Neural cell (in vitro differentiated cells): Measurements from ENCODE around the gene PRR36. TPM values are rescaled to one million over a fixed set of nuclear protein-coding genes. Genes with fewer than 3 reads are reported as not detected.

Experiments used
- H2AFZ ChIP-seq: fragments of 200-600, 300-800 bp; sonication (generic), shearing (Covaris generic); 2 replicates; pipeline ENCODE4 v1.6.0; 2014; ENCODE audit warnings: low read depth, mild to moderate bottlenecking, antibody characterized with exemption, low read length, moderate library complexity
- H3F3A ChIP-seq: fragments of 200-600 bp; shearing (Covaris generic); 2 replicates; pipeline ENCODE4 v1.6.1; 2016; ENCODE audit warnings: mild to moderate bottlenecking, moderate library complexity, mixed read lengths, antibody characterized with exemption, low read length; ENCODE audit not compliant: insufficient read depth, poor library complexity, severe bottlenecking
- H3K27ac ChIP-seq: fragments of 200-600, 300-800 bp; sonication (generic), shearing (Covaris generic); 2 replicates; pipeline ENCODE4 v1.5.1; 2014; ENCODE audit warnings: mild to moderate bottlenecking, low read length, moderate library complexity
- H3K27me3 ChIP-seq: fragments of 300-800, 200-600 bp; sonication (generic), shearing (Covaris generic); 2 replicates; pipeline ENCODE4 v1.6.0; 2014; ENCODE audit warnings: mild to moderate bottlenecking, low read depth, low read length, moderate library complexity; ENCODE audit not compliant: insufficient read depth
- H3K36me3 ChIP-seq: fragments of 300-800, 200-600 bp; sonication (generic), shearing (Covaris generic); 2 replicates; pipeline ENCODE4 v1.5.1; 2014; ENCODE audit warnings: mild to moderate bottlenecking, antibody characterized with exemption, low read length, moderate library complexity; ENCODE audit not compliant: insufficient read depth
- H3K4me2 ChIP-seq: fragments of 300-800, 200-600 bp; sonication (generic), shearing (Covaris generic); 2 replicates; pipeline ENCODE4 v1.6.0; 2014; ENCODE audit warnings: mild to moderate bottlenecking, low read length
- H3K4me3 ChIP-seq: fragments of 300-800, 200-600 bp; sonication (generic), shearing (Covaris generic); 2 replicates; pipeline ENCODE4 v1.5.1; 2014; ENCODE audit warnings: mild to moderate bottlenecking, low read length, moderate library complexity
- H3K79me2 ChIP-seq: fragments of 200-600 bp; shearing (Covaris generic); replicated peaks from 2 replicates; pipeline ENCODE4 v1.6.0; 2014; ENCODE audit warnings: mild to moderate bottlenecking, low read length, moderate library complexity; ENCODE audit not compliant: insufficient read depth
- H3K9ac ChIP-seq: fragments of 300-800, 200-600 bp; sonication (generic), shearing (Covaris generic); 2 replicates; pipeline ENCODE4 v1.6.1; 2016; ENCODE audit warnings: mild to moderate bottlenecking, low read length, mixed read lengths
- H3K9me2 ChIP-seq: fragments of 200-600 bp; shearing (Covaris generic); 2 replicates; pipeline ENCODE4 v1.6.1; 2016; ENCODE audit warnings: mild to moderate bottlenecking, low read length, mixed read lengths; ENCODE audit not compliant: insufficient read depth
- H3K9me3 ChIP-seq: fragments of 200-600, 300-800 bp; sonication (generic), shearing (Covaris generic); 2 replicates; pipeline ENCODE4 v1.6.1; 2016; ENCODE audit warnings: mild to moderate bottlenecking, mixed run types, low read length, moderate library complexity, mixed read lengths
- H4K20me1 ChIP-seq: fragments of 200-600 bp; shearing (Covaris generic); 2 replicates; pipeline ENCODE4 v1.6.1; 2016; ENCODE audit warnings: mild to moderate bottlenecking, mixed run types; ENCODE audit not compliant: insufficient read depth
- EP300 ChIP-seq: fragments of 450-650 bp; conservative IDR thresholded peaks from 2 replicates; pipeline ENCODE4 v1.6.1; 2014; ENCODE audit warnings: antibody characterized with exemption, mild to moderate bottlenecking, moderate library complexity; ENCODE audit not compliant: poor library complexity, severe bottlenecking
- EZH2 ChIP-seq: fragments of 200-600, 300-800 bp; shearing (Covaris generic), sonication (generic); IDR thresholded peaks from 2 replicates; pipeline ENCODE4 v1.6.1; 2014; ENCODE audit warnings: antibody characterized with exemption, low read length, borderline replicate concordance, mild to moderate bottlenecking; ENCODE audit not compliant: insufficient read depth, poor library complexity, severe bottlenecking
- MXI1 ChIP-seq: fragments of 450-650 bp; conservative IDR thresholded peaks from 2 replicates; pipeline ENCODE4 v1.6.1; 2014; ENCODE audit warnings: antibody characterized with exemption, mild to moderate bottlenecking; ENCODE audit not compliant: poor library complexity, severe bottlenecking
- POLR2AphosphoS5 ChIP-seq: IDR thresholded peaks from 2 replicates; pipeline ENCODE4 v1.6.1; 2012
- RAD21 ChIP-seq: fragments of 450-650 bp; conservative IDR thresholded peaks from 2 replicates; pipeline ENCODE4 v1.6.1; 2014; ENCODE audit warnings: antibody characterized with exemption, mild to moderate bottlenecking, moderate library complexity
- SMC3 ChIP-seq: fragments of 450-650 bp; conservative IDR thresholded peaks from 2 replicates; pipeline ENCODE4 v1.6.1; 2014; ENCODE audit warnings: antibody characterized with exemption, mild to moderate bottlenecking, moderate library complexity; ENCODE audit not compliant: poor library complexity
- TAF1 ChIP-seq: IDR thresholded peaks from 2 replicates; pipeline ENCODE4 v1.6.1; 2012; ENCODE audit warnings: low read depth
- polyA plus RNA-seq: library from polyadenylated mRNA; depleted of rRNA; stranded (reverse); fragments of >200 nt; gene quantifications from 2 replicates; pipeline ENCODE4 v1.2.3, GENCODE V29; 2014
- TF ChIP-seq, protein P1 (sequence below): IDR thresholded peaks from 2 replicates; pipeline ENCODE4 v1.6.1; 2012; ENCODE audit warnings: borderline replicate concordance
- TF ChIP-seq, protein P2 (sequence below): fragments of 450-650 bp; IDR thresholded peaks from 2 replicates; pipeline ENCODE4 v1.5.1; 2014; ENCODE audit warnings: antibody characterized with exemption, mild to moderate bottlenecking, moderate library complexity; ENCODE audit not compliant: poor library complexity, severe bottlenecking

Gene PRR36
- polyA plus RNA-seq, 1 donor from 2014 or later: 2.5 TPM

DNA sequence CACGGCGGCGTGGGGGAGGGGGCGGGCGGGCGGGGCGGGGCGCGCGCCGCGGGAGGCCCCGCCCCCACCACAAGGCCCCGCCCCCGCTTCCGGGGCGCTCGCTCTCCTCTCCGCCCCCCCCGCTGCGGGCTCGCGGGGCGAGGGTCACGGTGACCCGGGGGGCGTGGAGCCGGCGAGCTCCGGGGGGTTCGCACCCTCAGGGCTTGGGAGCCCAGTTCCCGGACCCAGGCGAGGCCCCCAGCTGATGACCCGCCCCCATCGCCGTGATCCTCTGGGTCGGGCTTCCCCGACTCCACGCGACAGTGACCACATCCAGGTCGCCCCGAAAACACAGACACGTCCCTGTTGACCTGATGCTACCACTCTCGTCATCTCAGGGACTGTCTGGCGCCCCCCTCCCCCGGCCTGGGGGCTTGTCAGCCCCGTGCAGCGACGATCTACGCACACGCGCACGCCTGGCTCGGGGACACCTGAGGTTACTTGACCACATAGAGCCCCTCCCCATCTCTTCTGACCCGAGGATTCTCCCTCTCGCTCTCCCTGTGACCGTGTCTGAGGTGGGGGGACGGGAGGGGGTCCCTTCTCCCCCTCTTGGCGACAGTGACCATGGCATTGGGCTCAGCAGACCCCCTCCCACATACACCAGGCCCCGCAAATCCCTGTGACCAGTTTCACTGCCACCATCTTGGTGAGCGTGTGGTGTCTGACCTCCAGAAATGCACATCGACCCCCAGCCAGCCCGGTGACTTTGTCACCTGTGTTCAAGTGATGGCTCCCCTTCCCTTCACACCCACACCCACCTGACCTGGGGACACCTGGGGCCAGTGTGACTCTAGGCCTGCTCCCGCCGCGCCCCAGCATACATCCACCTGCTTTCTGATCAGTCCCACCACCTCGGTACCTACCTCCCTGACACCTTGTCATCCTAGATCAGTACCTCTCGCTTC lies 30.2 kb upstream of the PRR36 start:
- no peaks in the 10 kb centered on the region for H4K20me1 ChIP-seq
- H3K9ac ChIP-seq: peak overlapping the region; percentile 88
- peak overlapping the region; percentile 76 for H3K27ac ChIP-seq
- H3K4me3 ChIP-seq: peak overlapping the region; percentile 95
- no peaks in the 10 kb centered on the region for H3K9me3 ChIP-seq
- no peak overlapping the region for H2AFZ ChIP-seq
- TF ChIP-seq MXI1 (peak; percentile 20), EZH2 (no peak)
- no peaks in the 10 kb centered on the region for H3F3A ChIP-seq
- H3K4me2 ChIP-seq: peak overlapping the region; percentile 46
- H3K9me2 ChIP-seq: no peaks in the 10 kb centered on the region
- no peaks in the 10 kb centered on the region for H3K36me3 ChIP-seq
- peaks cover 22% of the 10 kb centered on the region for H3K79me2 ChIP-seq
- H3K27me3 ChIP-seq: no peaks in the 10 kb centered on the region

DNA sequence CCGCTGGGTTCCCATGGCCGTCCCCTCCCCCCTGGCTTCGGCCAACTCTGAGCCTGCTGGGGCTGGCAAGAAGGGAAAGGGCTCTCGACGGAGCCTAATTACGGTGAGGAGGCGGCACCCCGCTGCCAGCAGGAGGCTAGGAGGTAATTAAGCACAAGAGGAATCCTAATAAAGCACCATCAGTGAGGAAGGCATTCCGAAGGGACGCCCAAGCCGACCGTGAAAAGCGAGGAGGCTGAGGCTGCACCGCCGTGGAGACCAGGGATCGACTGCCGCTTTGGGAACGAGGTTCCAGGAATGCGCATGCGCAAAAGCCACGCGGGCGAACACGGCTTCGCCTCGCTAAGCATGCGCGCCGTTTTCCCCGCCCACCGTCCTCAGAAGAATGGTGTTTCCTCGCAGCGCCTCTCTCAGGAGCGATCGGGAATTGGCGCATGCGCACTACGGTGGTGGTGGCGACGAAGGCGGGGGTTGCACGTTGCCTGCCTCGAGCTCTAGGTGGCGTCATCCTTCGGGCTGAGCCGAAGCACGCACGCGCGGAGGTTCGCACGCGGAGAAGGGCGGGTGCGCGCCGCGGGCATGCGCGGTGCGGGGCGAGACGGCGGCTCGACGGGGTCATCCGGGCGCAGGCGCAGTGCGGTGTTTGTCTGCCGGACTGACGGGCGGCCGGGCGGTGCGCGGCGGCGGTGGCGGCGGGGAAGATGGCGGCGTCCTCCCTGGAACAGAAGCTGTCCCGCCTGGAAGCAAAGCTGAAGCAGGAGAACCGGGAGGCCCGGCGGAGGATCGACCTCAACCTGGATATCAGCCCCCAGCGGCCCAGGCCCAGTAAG lies 29.3 kb upstream of the PRR36 start, which contains the start of gene MAP2K7:
TSS of gene MAP2K7 (plus strand) at position 634 of the 830 bp plus-strand sequence. CDS start at position 702, 68 bp downstream.
- Histone ChIP-seq H3K79me2 (peaks cover 22% of the 10 kb centered on the region), H3K27me3 (no peaks in the 10 kb centered on the region), H2AFZ (peak within 1 kb of the TSS; percentile 80), H3K9me2 (no peaks in the 10 kb centered on the region), H3K36me3 (no peaks in the 10 kb centered on the region), H3F3A (no peaks in the 10 kb centered on the region), H4K20me1 (no peaks in the 10 kb centered on the region), H3K4me2 (peak within 1 kb of the TSS; percentile 88), H3K4me3 (peak within 1 kb of the TSS; percentile 95), H3K27ac (peak within 1 kb of the TSS; percentile 85), H3K9me3 (no peaks in the 10 kb centered on the region), H3K9ac (peak within 1 kb of the TSS; percentile 88)
- TF ChIP-seq POLR2AphosphoS5 (peak; percentile 90), SMC3 (peak; percentile 76), EZH2 (no peak), EP300 (peak; percentile 34), MXI1 (peak; percentile 85), TAF1 (peak; percentile 76), RAD21 (peak; percentile 79)
- TF ChIP-seq, protein P1, sequence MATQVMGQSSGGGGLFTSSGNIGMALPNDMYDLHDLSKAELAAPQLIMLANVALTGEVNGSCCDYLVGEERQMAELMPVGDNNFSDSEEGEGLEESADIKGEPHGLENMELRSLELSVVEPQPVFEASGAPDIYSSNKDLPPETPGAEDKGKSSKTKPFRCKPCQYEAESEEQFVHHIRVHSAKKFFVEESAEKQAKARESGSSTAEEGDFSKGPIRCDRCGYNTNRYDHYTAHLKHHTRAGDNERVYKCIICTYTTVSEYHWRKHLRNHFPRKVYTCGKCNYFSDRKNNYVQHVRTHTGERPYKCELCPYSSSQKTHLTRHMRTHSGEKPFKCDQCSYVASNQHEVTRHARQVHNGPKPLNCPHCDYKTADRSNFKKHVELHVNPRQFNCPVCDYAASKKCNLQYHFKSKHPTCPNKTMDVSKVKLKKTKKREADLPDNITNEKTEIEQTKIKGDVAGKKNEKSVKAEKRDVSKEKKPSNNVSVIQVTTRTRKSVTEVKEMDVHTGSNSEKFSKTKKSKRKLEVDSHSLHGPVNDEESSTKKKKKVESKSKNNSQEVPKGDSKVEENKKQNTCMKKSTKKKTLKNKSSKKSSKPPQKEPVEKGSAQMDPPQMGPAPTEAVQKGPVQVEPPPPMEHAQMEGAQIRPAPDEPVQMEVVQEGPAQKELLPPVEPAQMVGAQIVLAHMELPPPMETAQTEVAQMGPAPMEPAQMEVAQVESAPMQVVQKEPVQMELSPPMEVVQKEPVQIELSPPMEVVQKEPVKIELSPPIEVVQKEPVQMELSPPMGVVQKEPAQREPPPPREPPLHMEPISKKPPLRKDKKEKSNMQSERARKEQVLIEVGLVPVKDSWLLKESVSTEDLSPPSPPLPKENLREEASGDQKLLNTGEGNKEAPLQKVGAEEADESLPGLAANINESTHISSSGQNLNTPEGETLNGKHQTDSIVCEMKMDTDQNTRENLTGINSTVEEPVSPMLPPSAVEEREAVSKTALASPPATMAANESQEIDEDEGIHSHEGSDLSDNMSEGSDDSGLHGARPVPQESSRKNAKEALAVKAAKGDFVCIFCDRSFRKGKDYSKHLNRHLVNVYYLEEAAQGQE: peak; percentile 76
- TF ChIP-seq, protein P2, sequence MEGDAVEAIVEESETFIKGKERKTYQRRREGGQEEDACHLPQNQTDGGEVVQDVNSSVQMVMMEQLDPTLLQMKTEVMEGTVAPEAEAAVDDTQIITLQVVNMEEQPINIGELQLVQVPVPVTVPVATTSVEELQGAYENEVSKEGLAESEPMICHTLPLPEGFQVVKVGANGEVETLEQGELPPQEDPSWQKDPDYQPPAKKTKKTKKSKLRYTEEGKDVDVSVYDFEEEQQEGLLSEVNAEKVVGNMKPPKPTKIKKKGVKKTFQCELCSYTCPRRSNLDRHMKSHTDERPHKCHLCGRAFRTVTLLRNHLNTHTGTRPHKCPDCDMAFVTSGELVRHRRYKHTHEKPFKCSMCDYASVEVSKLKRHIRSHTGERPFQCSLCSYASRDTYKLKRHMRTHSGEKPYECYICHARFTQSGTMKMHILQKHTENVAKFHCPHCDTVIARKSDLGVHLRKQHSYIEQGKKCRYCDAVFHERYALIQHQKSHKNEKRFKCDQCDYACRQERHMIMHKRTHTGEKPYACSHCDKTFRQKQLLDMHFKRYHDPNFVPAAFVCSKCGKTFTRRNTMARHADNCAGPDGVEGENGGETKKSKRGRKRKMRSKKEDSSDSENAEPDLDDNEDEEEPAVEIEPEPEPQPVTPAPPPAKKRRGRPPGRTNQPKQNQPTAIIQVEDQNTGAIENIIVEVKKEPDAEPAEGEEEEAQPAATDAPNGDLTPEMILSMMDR: peak; percentile 100
